BJ (cell line): Measurements from ENCODE around the gene PCDHGA10. TPM values are rescaled to one million over a fixed set of nuclear protein-coding genes. Genes with fewer than 3 reads are reported as not detected.

Experiments
- CTCF ChIA-PET: fragments of 350-600 bp; formaldehyde crosslinking; extraction: SDS; loops from one replicate; lab custom pipeline; 2021; ENCODE audit warnings: antibody characterized with exemption, inconsistent platforms; lab: Yijun Ruan, JAX
- POLR2A ChIA-PET: fragments of 300-600 bp; sonication (Branson Sonifier 250); formaldehyde crosslinking; extraction: SDS; loops from one replicate; lab custom pipeline; 2021; ENCODE audit warnings: antibody characterized with exemption; lab: Charles Lee
- DNase-seq: peaks from one replicate; pipeline ENCODE4 v3.0.0-alpha.2; 2011; ENCODE audit warnings: low read depth
- H3K27me3 ChIP-seq: 2 replicates; pipeline ENCODE4 v1.6.0; 2011; ENCODE audit warnings: low read length; ENCODE audit not compliant: control insufficient read depth, insufficient read depth
- H3K36me3 ChIP-seq: 2 replicates; pipeline ENCODE4 v1.5.1; 2011; ENCODE audit warnings: low read length; ENCODE audit not compliant: control insufficient read depth, insufficient read depth
- H3K4me3 ChIP-seq: 2 replicates; pipeline ENCODE4 v1.5.1; 2011; ENCODE audit warnings: low read depth, mild to moderate bottlenecking, control low read depth, low read length
- polyA plus RNA-seq: library from polyadenylated mRNA; depleted of rRNA; stranded (reverse); fragments of >200 nt; gene quantifications from 2 replicates; pipeline ENCODE4 v1.2.3, GENCODE V29; 2011; rRNA removed
- TF ChIP-seq, protein P1 (sequence below): IDR thresholded peaks from 2 replicates; pipeline ENCODE4 v1.5.1; 2011; ENCODE audit warnings: low read depth, mild to moderate bottlenecking, control low read depth, inconsistent platforms, low read length, moderate library complexity; ENCODE audit not compliant: insufficient read depth

The PCDHGA10 gene
- polyA plus RNA-seq, 1 experiment = 3.9 TPM

DNA sequence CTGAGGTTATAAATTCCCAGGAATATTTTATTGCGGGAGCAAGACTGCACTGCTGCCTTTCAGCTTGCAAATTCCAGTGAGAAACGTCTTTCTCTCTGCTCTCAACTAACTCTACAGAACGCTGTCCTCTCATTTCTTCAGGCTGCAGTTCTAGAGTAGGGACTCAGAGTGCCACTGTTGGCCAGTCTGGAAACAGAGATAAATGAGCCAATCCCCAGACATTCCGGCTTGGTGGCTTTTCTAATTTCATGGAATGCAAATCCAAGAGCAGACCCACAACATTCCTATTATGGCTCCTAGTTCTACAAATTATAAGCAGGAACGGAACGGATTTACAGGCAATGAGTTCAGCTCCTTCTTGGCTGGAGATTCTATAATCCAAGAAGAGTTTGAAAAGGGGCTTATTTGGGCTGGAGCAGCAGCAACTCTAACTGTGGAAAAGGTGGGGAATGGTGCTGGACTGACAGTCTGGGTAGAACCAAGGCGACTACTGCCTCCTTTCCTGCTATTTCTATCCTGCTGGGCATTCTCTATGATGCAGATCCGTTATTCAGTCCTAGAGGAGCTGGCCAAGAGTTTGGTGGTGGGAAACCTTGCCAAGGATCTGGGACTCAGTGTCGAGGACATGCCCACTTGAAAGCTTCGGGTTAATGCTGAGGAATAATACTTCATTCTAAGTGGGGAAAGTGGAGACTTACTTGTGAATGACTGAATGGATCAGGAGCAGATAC is 26.8 kb downstream of the PCDHGA10 start:
- H3K27me3 ChIP-seq = no peaks in the 10 kb centered on the region
- H3K36me3 ChIP-seq = peaks cover 3% of the 10 kb centered on the region; the same call in 1 of the 2 replicates
- no peak overlapping the region for H3K4me3 ChIP-seq
- no peak for DNase-seq
- ChIA-PET POLR2A (no interaction called here), CTCF (interaction anchor here (0.7 to 2.1 kb wide), 9 partner anchors 9 to 125 kb away, joined by 3 to 10 read pairs (median 4); partner anchors contain the start of genes PCDHGA12, PCDHGB7 and PCDHGC3)
- TF ChIP-seq, protein P1, sequence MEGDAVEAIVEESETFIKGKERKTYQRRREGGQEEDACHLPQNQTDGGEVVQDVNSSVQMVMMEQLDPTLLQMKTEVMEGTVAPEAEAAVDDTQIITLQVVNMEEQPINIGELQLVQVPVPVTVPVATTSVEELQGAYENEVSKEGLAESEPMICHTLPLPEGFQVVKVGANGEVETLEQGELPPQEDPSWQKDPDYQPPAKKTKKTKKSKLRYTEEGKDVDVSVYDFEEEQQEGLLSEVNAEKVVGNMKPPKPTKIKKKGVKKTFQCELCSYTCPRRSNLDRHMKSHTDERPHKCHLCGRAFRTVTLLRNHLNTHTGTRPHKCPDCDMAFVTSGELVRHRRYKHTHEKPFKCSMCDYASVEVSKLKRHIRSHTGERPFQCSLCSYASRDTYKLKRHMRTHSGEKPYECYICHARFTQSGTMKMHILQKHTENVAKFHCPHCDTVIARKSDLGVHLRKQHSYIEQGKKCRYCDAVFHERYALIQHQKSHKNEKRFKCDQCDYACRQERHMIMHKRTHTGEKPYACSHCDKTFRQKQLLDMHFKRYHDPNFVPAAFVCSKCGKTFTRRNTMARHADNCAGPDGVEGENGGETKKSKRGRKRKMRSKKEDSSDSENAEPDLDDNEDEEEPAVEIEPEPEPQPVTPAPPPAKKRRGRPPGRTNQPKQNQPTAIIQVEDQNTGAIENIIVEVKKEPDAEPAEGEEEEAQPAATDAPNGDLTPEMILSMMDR = no peak

DNA sequence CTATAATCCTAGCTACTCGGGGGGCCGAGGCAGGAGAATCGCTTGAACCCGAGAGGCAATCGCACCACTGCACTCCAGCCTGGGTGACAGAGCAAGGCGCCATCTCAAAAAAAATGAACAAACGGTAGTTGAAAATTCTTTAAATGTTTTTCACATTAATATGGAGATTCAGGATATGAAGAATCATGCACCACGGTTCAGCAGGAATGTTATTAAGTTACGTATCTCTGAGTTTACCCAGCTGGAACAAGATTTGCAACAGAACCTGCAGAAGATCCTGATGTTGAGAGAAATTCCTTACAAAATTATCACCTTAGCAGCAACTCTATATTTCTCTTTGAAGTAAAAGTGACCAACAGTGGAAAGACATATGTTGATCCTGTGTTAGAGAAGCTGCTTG is 27.6 kb downstream of the PCDHGA10 start:
- TF ChIP-seq, protein P1 = no peak
- no peak for DNase-seq
- CTCF ChIA-PET = interaction anchor here (0.7 to 2.1 kb wide), 7 partner anchors 10 to 124 kb away, joined by 3 to 10 read pairs (median 4); partner anchors contain the start of genes PCDHGA12 and PCDHGC3

DNA sequence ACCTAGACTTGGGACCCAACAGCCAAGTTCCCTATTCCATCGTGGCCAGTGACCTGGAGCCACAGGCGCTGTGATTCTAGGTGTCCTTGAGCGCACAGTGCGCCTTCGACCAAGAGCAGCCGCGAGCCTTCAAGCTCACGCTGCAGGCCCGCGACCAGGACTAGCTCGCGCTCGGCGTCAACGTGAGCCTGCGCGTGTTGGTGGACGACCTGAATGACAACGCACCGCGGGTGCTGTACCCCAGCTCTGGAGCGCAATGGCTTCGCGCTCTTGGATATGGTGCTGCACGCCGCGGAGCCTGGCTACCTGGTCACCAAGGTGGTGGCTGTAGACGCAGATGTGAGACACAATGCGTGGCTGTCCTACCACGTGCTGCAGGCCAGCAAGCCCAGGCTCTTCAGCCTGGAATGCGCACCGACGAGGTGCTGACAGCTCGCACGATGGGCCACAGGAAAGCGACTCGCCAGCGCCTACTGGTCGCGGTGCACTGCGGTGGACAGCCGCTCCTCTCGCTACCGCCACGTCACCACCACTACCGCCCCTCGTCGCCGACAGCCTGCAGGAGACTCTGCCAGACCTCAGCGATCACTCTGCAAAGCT is 28.9 kb downstream of the PCDHGA10 start:
- Histone ChIP-seq H3K27me3 (no peaks in the 10 kb centered on the region), H3K36me3 (peaks cover 3% of the 10 kb centered on the region; the same call in 1 of the 2 replicates), H3K4me3 (no peak overlapping the region)
- ChIA-PET POLR2A (no interaction called here), CTCF (interaction anchor here (0.5 to 2.7 kb wide), 3 partner anchors 24 to 245 kb away, joined by 3 to 9 read pairs (median 3); partner anchors contain the start of gene PCDHGB7)
- TF ChIP-seq, protein P1 = no peak
- no peak for DNase-seq

More for the DNA sequence above, 27.6 kb downstream of the PCDHGA10 start:
- Histone ChIP-seq H3K36me3 (peaks cover 3% of the 10 kb centered on the region; the same call in 1 of the 2 replicates), H3K4me3 (no peak overlapping the region), H3K27me3 (no peaks in the 10 kb centered on the region)
- POLR2A ChIA-PET = no interaction called here

DNA sequence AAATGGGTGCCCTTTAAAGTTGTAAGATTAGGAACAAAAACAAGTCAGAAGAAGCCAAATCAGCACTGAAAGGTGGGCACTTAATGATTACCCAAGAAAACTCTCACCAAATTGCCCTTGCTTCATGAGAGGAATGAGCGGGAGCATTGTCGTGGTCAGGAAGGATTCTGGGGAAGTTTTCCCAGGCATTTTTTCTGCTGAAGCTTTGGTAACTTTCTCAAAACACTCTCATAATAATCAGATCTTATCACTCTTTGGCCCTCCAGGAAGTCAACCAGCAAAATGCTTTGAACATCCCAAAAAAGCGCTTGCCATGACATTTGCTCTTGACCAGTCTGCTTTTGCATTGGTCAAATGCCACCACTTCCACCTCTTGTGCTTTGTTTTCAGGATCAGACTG is 52.6 kb downstream of the PCDHGA10 start:
- TF ChIP-seq, protein P1 = no peak
- no peaks in the 10 kb centered on the region for H3K36me3 ChIP-seq
- ChIA-PET POLR2A (interaction anchor here (0.6 kb wide), 1 partner anchor 10 kb away, joined by 3 read pairs; no protein-coding TSS in a partner anchor), CTCF (interaction anchor here (1.0 to 2.3 kb wide), 4 partner anchors 10 to 92 kb away, joined by 3 to 9 read pairs (median 6); partner anchors contain the start of genes PCDHGB7 and PCDHGC3)
- no peaks in the 10 kb centered on the region for H3K27me3 ChIP-seq
- H3K4me3 ChIP-seq = no peak overlapping the region
- DNase-seq = no peak

Other genes starting within 250 kb of the PCDHGA10 start
- gene PCDHB7, start 240.3 kb upstream of the PCDHGA10 start, polyA plus RNA-seq = 0.31 and 0.44 TPM in 2 replicates
- 0.11 and 0.17 TPM in 2 replicates for gene PCDHB8, start 235.2 kb upstream of the PCDHGA10 start, polyA plus RNA-seq
- gene PCDHB16, start 230.6 kb upstream of the PCDHGA10 start, polyA plus RNA-seq = 0.21 and 0.32 TPM in 2 replicates
- gene PCDHB9, start 225.8 kb upstream of the PCDHGA10 start, polyA plus RNA-seq = 0.22 and 0.49 TPM in 2 replicates
- 0.18 and 0.28 TPM in 2 replicates for gene PCDHB10, start 220.6 kb upstream of the PCDHGA10 start, polyA plus RNA-seq
- 0.10 and 0.22 TPM in 2 replicates for gene PCDHB11, start 213.4 kb upstream of the PCDHGA10 start, polyA plus RNA-seq
- gene PCDHB12, start 204.3 kb upstream of the PCDHGA10 start, polyA plus RNA-seq = 0.09 and 0.13 TPM in 2 replicates
- 0.16 and 0.23 TPM in 2 replicates for gene PCDHB13, start 199.1 kb upstream of the PCDHGA10 start, polyA plus RNA-seq
- gene PCDHB14, start 189.6 kb upstream of the PCDHGA10 start, polyA plus RNA-seq = 0.42 and 0.47 TPM in 2 replicates
- 0.45 and 0.52 TPM in 2 replicates for gene PCDHB15, start 167.6 kb upstream of the PCDHGA10 start, polyA plus RNA-seq
- not detected in 2 replicates for gene SLC25A2, start 108.9 kb upstream of the PCDHGA10 start, polyA plus RNA-seq
- gene TAF7, start 92.2 kb upstream of the PCDHGA10 start, polyA plus RNA-seq = 25.5 and 46.7 TPM in 2 replicates
- gene PCDHGA1, start 82.5 kb upstream of the PCDHGA10 start, polyA plus RNA-seq = 1.8 and 1.9 TPM in 2 replicates
- gene PCDHGA2, start 74.2 kb upstream of the PCDHGA10 start, polyA plus RNA-seq = 6.7 and 6.8 TPM in 2 replicates
- gene PCDHGA3, start 69.2 kb upstream of the PCDHGA10 start, polyA plus RNA-seq = 1.9 and 2.5 TPM in 2 replicates
- 2.0 and 2.2 TPM in 2 replicates for gene PCDHGB1, start 62.9 kb upstream of the PCDHGA10 start, polyA plus RNA-seq
- gene PCDHGA4, start 58.0 kb upstream of the PCDHGA10 start, polyA plus RNA-seq = 3.0 and 4.0 TPM in 2 replicates
- gene PCDHGB2, start 53.0 kb upstream of the PCDHGA10 start, polyA plus RNA-seq = 3.7 and 4.0 TPM in 2 replicates
- gene PCDHGA5, start 48.8 kb upstream of the PCDHGA10 start, polyA plus RNA-seq = 1.2 and 1.6 TPM in 2 replicates
- 2.7 and 3.0 TPM in 2 replicates for gene PCDHGB3, start 42.7 kb upstream of the PCDHGA10 start, polyA plus RNA-seq
- gene PCDHGA6, start 39.1 kb upstream of the PCDHGA10 start, polyA plus RNA-seq = 3.3 and 4.3 TPM in 2 replicates
- 1.8 and 3.6 TPM in 2 replicates for gene PCDHGA7, start 30.2 kb upstream of the PCDHGA10 start, polyA plus RNA-seq
- 11.8 and 12.2 TPM in 2 replicates for gene PCDHGB4, start 25.3 kb upstream of the PCDHGA10 start, polyA plus RNA-seq
- 0.72 and 0.77 TPM in 2 replicates for gene PCDHGA8, start 20.4 kb upstream of the PCDHGA10 start, polyA plus RNA-seq
- gene PCDHGB5, start 15.0 kb upstream of the PCDHGA10 start, polyA plus RNA-seq = 13.5 and 19.4 TPM in 2 replicates
- gene PCDHGA9, start 10.2 kb upstream of the PCDHGA10 start, polyA plus RNA-seq = 0.97 and 1.2 TPM in 2 replicates
- gene PCDHGB6, start 5.0 kb upstream of the PCDHGA10 start, polyA plus RNA-seq = 1.5 and 1.7 TPM in 2 replicates
- 7.6 and 9.6 TPM in 2 replicates for gene PCDHGB7, start 4.7 kb downstream of the PCDHGA10 start, polyA plus RNA-seq
- 5.4 and 7.4 TPM in 2 replicates for gene PCDHGA11, start 8.1 kb downstream of the PCDHGA10 start, polyA plus RNA-seq
- 6.1 and 7.9 TPM in 2 replicates for gene PCDHGA12, start 17.5 kb downstream of the PCDHGA10 start, polyA plus RNA-seq
- 36.5 and 56.3 TPM in 2 replicates for gene PCDHGC3, start 63.0 kb downstream of the PCDHGA10 start, polyA plus RNA-seq
- 0.49 TPM in 2 replicates for gene PCDHGC4, start 72.0 kb downstream of the PCDHGA10 start, polyA plus RNA-seq
- gene PCDHGC5, start 76.1 kb downstream of the PCDHGA10 start, polyA plus RNA-seq = 0.99 and 1.6 TPM in 2 replicates
- gene DIAPH1, start 206.0 kb downstream of the PCDHGA10 start, polyA plus RNA-seq = 23.3 and 36.6 TPM in 2 replicates
- 84.2 and 97.8 TPM in 2 replicates for gene HDAC3, start 223.9 kb downstream of the PCDHGA10 start, polyA plus RNA-seq
- gene RELL2, start 224.0 kb downstream of the PCDHGA10 start, polyA plus RNA-seq = 3.7 and 5.0 TPM in 2 replicates
- 35.8 and 45.8 TPM in 2 replicates for gene FCHSD1, start 238.4 kb downstream of the PCDHGA10 start, polyA plus RNA-seq